ENCODE measurements around the gene IDH3A. TPM values are rescaled to one million over a fixed set of nuclear protein-coding genes. Genes with fewer than 3 reads are reported as not detected.

Gene IDH3A
- polyA plus RNA-seq, 1 experiment = 49.3 TPM

DNA sequence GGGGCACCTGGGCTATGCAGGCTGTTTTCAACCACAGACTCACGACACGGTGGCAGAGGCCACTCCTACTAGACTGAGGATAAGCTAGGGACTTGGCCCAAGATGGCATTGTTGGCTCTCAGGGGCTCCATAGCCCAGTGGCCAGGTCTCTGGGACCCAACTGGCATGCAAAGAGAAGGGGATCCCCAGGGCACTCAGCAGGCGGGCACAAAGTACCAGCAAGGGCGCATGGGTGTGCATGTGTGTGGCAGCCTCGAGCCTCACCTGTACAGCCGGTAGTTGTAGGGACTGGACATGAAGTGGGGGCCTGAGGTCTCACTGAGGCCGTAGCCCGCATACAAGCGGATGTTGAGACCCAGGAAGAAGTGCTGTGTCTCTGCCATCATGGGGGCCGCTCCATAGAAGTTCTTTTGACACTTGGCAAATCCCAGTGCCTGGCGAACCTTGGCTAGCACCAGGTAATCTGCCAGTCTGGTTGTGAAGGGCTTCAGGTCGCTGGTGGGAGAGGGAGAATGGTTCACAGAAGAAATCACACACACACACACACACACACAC lies 30.2 kb downstream of the IDH3A start:
- ChIA-PET POLR2A (no interaction called here), CTCF (interaction anchor here (1.1 to 6.3 kb wide), 6 partner anchors 16 to 127 kb away, joined by 3 to 99 read pairs (median 4); no protein-coding TSS in a partner anchor)
- DNase-seq (ENCODE audit: low read depth) = no peak
- TF ChIP-seq, protein P1, sequence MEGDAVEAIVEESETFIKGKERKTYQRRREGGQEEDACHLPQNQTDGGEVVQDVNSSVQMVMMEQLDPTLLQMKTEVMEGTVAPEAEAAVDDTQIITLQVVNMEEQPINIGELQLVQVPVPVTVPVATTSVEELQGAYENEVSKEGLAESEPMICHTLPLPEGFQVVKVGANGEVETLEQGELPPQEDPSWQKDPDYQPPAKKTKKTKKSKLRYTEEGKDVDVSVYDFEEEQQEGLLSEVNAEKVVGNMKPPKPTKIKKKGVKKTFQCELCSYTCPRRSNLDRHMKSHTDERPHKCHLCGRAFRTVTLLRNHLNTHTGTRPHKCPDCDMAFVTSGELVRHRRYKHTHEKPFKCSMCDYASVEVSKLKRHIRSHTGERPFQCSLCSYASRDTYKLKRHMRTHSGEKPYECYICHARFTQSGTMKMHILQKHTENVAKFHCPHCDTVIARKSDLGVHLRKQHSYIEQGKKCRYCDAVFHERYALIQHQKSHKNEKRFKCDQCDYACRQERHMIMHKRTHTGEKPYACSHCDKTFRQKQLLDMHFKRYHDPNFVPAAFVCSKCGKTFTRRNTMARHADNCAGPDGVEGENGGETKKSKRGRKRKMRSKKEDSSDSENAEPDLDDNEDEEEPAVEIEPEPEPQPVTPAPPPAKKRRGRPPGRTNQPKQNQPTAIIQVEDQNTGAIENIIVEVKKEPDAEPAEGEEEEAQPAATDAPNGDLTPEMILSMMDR (IDR thresholded peaks at IDR 0.05; ENCODE audit: insufficient read depth, low read depth, low read length) = no peak
- Histone ChIP-seq H3K36me3 (ENCODE audit: control insufficient read depth, insufficient read depth, low read length) (no peaks in the 10 kb centered on the region), H3K4me3 (ENCODE audit: low read depth, low read length) (no peak overlapping the region), H3K27me3 (ENCODE audit: control insufficient read depth, insufficient read depth, low read length) (peaks cover 1% of the 10 kb centered on the region; the same call in 1 of the 2 replicates)

DNA sequence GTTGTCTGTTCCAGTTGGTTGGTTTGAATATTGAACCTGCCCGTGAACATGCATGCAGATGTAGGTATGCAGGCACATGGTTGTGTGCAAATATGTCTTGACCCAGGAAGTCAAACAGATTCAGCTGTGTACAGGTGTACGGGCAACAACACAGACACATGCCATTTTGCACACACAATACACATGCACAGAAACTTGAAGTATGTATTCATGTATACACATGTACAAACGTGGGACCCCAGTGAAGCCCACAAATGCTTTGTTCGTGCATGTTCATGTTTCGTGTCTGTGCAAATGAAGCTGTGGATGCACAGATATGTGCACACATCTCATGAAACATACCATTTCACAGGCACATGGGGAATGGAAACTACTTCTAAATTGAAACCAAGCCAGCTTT lies 30.7 kb downstream of the IDH3A start:
- Histone ChIP-seq H3K27me3 (ENCODE audit: control insufficient read depth, insufficient read depth, low read length) (peaks cover 1% of the 10 kb centered on the region; the same call in 1 of the 2 replicates), H3K4me3 (ENCODE audit: low read depth, low read length) (no peak overlapping the region), H3K36me3 (ENCODE audit: control insufficient read depth, insufficient read depth, low read length) (no peaks in the 10 kb centered on the region)
- no peak for DNase-seq (ENCODE audit: low read depth)
- TF ChIP-seq, protein P1 (IDR thresholded peaks at IDR 0.05; ENCODE audit: insufficient read depth, low read depth, low read length) = no peak
- POLR2A ChIA-PET = no interaction called here
- CTCF ChIA-PET = interaction anchor here (1.1 to 6.3 kb wide), 2 partner anchors 25 to 61 kb away, joined by 3 to 99 read pairs; no protein-coding TSS in a partner anchor

DNA sequence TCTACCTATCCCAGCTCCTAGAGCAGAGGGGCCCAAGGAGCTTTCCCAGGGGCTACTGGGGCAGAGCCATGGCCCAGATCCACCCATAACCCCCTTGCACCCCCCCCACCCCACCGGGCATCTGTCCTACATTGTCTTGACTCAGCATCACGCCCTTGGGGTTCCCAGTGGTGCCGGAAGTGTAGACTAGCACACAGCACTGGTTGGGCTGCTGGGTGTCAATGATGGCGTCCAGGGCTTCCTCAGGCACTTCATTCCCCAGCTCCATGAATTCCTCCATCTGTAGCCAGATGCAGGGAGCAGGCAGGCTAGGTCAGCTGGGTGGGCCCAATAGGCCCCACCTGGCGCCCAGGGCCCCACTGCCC lies 33.2 kb downstream of the IDH3A start:
- no peak for DNase-seq (ENCODE audit: low read depth)
- ChIA-PET POLR2A (no interaction called here), CTCF (interaction anchor here (0.7 to 1.1 kb wide), 2 partner anchors 13 to 58 kb away, joined by 3 read pairs; no protein-coding TSS in a partner anchor)
- peaks cover 4% of the 10 kb centered on the region; the same call in 1 of the 2 replicates for H3K27me3 ChIP-seq (ENCODE audit: control insufficient read depth, insufficient read depth, low read length)
- H3K4me3 ChIP-seq (ENCODE audit: low read depth, low read length) = no peak overlapping the region
- no peaks in the 10 kb centered on the region for H3K36me3 ChIP-seq (ENCODE audit: control insufficient read depth, insufficient read depth, low read length)
- TF ChIP-seq, protein P1 (IDR thresholded peaks at IDR 0.05; ENCODE audit: insufficient read depth, low read depth, low read length) = no peak

DNA sequence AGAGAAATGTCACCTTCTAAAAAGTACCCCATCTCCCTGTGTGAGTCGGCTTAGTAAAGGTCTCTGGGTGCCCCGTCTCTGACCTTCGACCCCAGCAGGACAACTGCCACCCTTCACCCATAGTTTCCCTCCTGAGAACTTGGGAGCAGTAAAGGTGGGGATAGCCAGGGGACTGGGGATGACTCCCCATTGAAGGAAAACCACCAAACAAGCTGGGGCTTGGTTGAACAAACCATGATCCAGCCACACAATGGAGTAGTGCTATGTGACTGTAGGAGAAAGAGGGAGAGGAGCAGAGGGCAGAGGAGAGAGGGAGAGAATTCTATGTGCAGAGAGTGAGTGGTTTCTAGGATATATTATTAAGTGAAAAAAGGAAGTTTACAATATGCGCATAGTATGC lies 33.7 kb downstream of the IDH3A start:
- POLR2A ChIA-PET = no interaction called here
- TF ChIP-seq, protein P1 (IDR thresholded peaks at IDR 0.05; ENCODE audit: insufficient read depth, low read depth, low read length) = no peak
- CTCF ChIA-PET = no interaction called here
- no peak overlapping the region for H3K4me3 ChIP-seq (ENCODE audit: low read depth, low read length)
- DNase-seq (ENCODE audit: low read depth) = no peak
- H3K27me3 ChIP-seq (ENCODE audit: control insufficient read depth, insufficient read depth, low read length) = peaks cover 2% of the 10 kb centered on the region; the same call in 1 of the 2 replicates
- no peaks in the 10 kb centered on the region for H3K36me3 ChIP-seq (ENCODE audit: control insufficient read depth, insufficient read depth, low read length)

DNA sequence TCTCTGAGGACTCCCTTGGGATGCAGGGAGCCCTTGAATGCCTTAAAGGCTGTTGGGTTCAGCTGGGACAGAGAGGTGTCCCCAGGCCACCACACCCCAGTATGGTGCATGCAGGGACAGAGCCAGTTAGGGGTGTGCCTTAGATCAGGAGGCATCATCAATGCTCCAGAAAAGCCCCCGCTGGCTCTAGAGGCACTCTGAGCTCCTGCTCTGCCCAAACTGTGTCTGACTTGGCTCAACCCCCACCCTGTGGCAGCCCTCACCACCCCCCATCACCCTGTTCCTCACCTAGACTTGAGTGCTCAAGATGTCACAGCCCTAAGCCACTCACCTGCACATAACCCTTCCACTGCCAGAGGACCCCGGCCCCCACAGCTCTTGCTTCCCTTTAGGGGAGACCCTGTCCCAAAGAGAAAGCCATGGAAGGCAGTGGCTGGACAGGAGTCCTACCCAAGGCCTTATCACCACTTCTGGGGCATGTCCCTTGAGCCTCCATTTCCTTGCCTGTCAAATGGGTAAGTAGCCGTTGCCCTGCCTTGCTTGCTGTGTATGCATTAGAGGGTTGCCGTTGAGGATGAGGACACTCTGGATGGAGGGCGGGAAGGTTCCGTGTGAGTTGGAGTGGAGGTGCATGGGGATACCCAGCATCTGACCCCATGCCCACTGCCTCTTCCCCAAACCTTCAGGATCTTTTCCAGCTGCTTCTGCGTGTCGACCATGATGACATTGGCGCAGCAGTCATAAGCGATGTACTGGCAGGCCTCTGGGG lies 43.8 kb downstream of the IDH3A start:
- DNase-seq (ENCODE audit: low read depth) = no peak
- CTCF ChIA-PET = interaction anchor here (1.3 to 1.6 kb wide), 2 partner anchors 15 to 80 kb away, joined by 4 read pairs; no protein-coding TSS in a partner anchor
- no peak overlapping the region for H3K4me3 ChIP-seq (ENCODE audit: low read depth, low read length)
- POLR2A ChIA-PET = no interaction called here
- H3K27me3 ChIP-seq (ENCODE audit: control insufficient read depth, insufficient read depth, low read length) = no peaks in the 10 kb centered on the region
- TF ChIP-seq, protein P1 (IDR thresholded peaks at IDR 0.05; ENCODE audit: insufficient read depth, low read depth, low read length) = no peak
- no peaks in the 10 kb centered on the region for H3K36me3 ChIP-seq (ENCODE audit: control insufficient read depth, insufficient read depth, low read length)

Measured in BJ (cell line).